PFSK-1 (cell line): ENCODE results near the gene EPS15.

Experiments
- FOXP2 ChIP-seq: optimal IDR thresholded peaks from 2 replicates; pipeline ENCODE3; 2011; ENCODE audit warnings: borderline replicate concordance, control low read depth, inconsistent platforms; ENCODE audit not compliant: insufficient read depth; ENCODE audit errors: extremely low read length, extremely low read depth
- POLR2AphosphoS5 ChIP-seq: IDR thresholded peaks from 2 replicates; pipeline ENCODE4 v1.6.1; 2012; ENCODE audit warnings: low read depth, mild to moderate bottlenecking, control low read depth, low read length, moderate library complexity
- REST ChIP-seq, 2 experiments: IDR thresholded peaks; 2 replicates each; pipeline versions ENCODE4 v1.6.1 to v1.8.0; 2011 to 2012; ENCODE audit warnings: low read depth in 2 of 2, low read length in 2 of 2, control low read depth in 1 of 2, inconsistent platforms in 1 of 2, mild to moderate bottlenecking in 1 of 2, moderate library complexity in 1 of 2; ENCODE audit not compliant: insufficient read depth in 1 of 2
- SIN3A ChIP-seq: IDR thresholded peaks from 2 replicates; pipeline ENCODE4 v1.6.1; 2012; ENCODE audit warnings: mild to moderate bottlenecking, low read length, moderate library complexity, borderline replicate concordance; ENCODE audit not compliant: insufficient read depth
- TAF1 ChIP-seq: IDR thresholded peaks from 2 replicates; pipeline ENCODE4 v1.6.1; 2012; ENCODE audit warnings: low read length, control low read depth, borderline replicate concordance; ENCODE audit not compliant: insufficient read depth

The EPS15 gene

GRCh38 chr1:51552929-51553807, 34.1 kb upstream of the EPS15 start:
- TF ChIP-seq POLR2AphosphoS5 (no peak), TAF1 (no peak), REST (IDR thresholded peaks at IDR 0.05; ENCODE audit: insufficient read depth in 1 of 2, low read depth in 2 of 2, low read length in 2 of 2) (no peak), FOXP2 (no peak), SIN3A (no peak)

DNA sequence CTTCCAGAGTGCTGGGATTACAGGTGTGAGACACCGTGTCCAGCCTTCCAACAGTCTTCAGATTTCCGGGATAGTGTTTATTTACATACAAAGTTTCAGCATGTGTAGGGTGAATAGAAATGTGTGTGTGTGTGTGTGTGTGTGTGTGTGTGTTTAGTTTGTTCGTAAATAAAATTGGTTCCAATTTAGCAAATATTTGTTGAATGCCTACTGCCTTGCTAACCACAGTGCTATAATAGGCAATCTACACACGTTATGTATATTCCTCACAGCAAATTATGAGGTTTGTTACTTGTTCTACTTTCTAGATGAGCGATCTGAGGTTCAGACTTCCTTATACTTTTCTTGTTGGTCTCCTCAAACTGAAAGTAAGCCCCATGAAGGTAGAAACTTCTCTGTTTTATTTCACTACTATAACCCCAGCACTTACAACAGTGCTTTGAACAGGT, 32.8 kb upstream of the EPS15 start:
- TF ChIP-seq FOXP2 = no peak
- no peak for TF ChIP-seq REST (IDR thresholded peaks at IDR 0.05; ENCODE audit: insufficient read depth in 1 of 2, low read depth in 2 of 2, low read length in 2 of 2)
- no peak for TF ChIP-seq POLR2AphosphoS5

DNA sequence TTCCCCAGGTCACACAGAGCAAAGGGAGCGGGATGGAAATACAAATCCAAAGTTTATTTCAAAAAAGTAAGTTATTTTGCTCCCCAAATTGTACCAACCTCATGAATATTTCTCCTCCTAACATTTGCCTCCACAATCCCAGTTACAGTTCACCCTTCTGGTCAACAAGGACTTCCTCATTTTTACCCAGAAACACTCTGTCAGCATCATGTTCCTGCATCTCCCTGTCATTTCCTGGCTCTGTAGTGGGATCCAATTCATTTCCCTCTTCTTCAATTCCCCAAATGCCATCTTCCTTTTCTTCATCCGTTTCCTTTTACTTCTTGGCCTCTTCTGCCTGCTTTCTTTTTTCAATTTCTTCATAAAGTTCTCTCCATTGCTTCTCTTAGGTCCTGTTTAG, 32.0 kb upstream of the EPS15 start:
- TF ChIP-seq FOXP2 (no peak), TAF1 (no peak), SIN3A (no peak), REST (IDR thresholded peaks at IDR 0.05; ENCODE audit: insufficient read depth in 1 of 2, low read depth in 2 of 2, low read length in 2 of 2) (no peak), POLR2AphosphoS5 (no peak)

- TF ChIP-seq POLR2AphosphoS5 (no peak), FOXP2 (no peak), TAF1 (no peak), REST (IDR thresholded peaks at IDR 0.05; ENCODE audit: insufficient read depth in 1 of 2, low read depth in 2 of 2, low read length in 2 of 2) (no peak), SIN3A (no peak)
Observed at GRCh38 chr1:51549901-51550300, 30.8 kb upstream of the EPS15 start.
